Esophagus squamous epithelium (tissue), 4 donors: ENCODE measurements around the gene HS6ST1.

Source experiments
- CTCF ChIP-seq, 6 experiments: fragments of 450-650 bp in 4 of 6; fragments of 200-600 bp in 2 of 6; sonication (generic) in 2 of 6; IDR thresholded peaks; one replicate each; pipeline ENCODE4 v1.5.1; 2016 to 2019; ENCODE audit warnings: antibody characterized with exemption in 6 of 6, mild to moderate bottlenecking in 4 of 6, moderate library complexity in 4 of 6
- POLR2A ChIP-seq, 4 donors: fragments of 450-650 bp; IDR thresholded peaks; one replicate each; pipeline ENCODE4 v1.6.1; 2017; ENCODE audit warnings: antibody characterized with exemption in 4 of 4, mild to moderate bottlenecking in 4 of 4, moderate library complexity in 3 of 4

- TF ChIP-seq CTCF (IDR thresholded peaks at IDR 0.05) (no peak), POLR2A (IDR thresholded peaks at IDR 0.05) (no peak)
Observed at GRCh38 chr2:128228894-128229293, 89.8 kb downstream of the HS6ST1 start.
